GM10248 (cell line): ENCODE data around the gene IFI27L1.

Source experiments
- CTCF ChIA-PET: fragments of 300-600 bp; sonication (Branson Sonifier 250); formaldehyde crosslinking; extraction: SDS; loops from one replicate; lab custom pipeline; 2021; ENCODE audit warnings: antibody characterized with exemption; lab: Yijun Ruan, JAX
- POLR2A ChIA-PET: fragments of 350-650 bp; sonication (Branson Sonifier 250); formaldehyde crosslinking; extraction: SDS; loops from one replicate; lab custom pipeline; 2020; ENCODE audit warnings: antibody characterized with exemption; lab: Yijun Ruan, JAX
- DNase-seq: peaks from one replicate; pipeline ENCODE4 v3.0.0; 2012; ENCODE audit errors: extremely low spot score
- TF ChIP-seq, protein P1 (sequence below): IDR thresholded peaks from 2 replicates; pipeline ENCODE4 v1.5.1; 2012; ENCODE audit warnings: mild to moderate bottlenecking, low read depth; ENCODE audit errors: extremely low read depth, missing control alignments, control extremely low read depth

Gene IFI27L1

DNA sequence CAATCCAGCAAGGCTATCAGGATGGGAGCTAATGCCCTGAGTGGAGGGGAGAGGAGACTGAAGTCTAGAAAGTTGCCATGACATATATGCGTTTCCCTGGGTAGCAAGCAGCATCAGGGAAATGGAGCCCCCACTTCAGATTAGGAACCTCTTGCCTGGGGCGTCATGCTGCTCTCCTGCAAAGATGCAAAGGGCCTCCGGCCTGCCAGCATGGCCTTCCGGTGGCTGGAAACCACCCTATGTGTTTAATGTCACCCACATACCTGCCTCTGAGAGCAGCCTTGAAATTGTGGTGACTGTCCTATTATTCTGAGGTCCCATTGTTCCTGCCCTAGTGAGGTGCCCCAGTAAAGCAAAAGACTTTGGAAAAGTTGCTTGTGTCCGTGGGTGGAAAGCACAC, 58.3 kb downstream of the IFI27L1 start:
- CTCF ChIA-PET: interaction anchor here (1.0 to 8.8 kb wide), 6 partner anchors 9 to 104 kb away, joined by 3 to 182 read pairs (median 14); partner anchors contain the start of gene IFI27L2
- POLR2A ChIA-PET: no interaction called here
- DNase-seq: no peak
- TF ChIP-seq, protein P1, sequence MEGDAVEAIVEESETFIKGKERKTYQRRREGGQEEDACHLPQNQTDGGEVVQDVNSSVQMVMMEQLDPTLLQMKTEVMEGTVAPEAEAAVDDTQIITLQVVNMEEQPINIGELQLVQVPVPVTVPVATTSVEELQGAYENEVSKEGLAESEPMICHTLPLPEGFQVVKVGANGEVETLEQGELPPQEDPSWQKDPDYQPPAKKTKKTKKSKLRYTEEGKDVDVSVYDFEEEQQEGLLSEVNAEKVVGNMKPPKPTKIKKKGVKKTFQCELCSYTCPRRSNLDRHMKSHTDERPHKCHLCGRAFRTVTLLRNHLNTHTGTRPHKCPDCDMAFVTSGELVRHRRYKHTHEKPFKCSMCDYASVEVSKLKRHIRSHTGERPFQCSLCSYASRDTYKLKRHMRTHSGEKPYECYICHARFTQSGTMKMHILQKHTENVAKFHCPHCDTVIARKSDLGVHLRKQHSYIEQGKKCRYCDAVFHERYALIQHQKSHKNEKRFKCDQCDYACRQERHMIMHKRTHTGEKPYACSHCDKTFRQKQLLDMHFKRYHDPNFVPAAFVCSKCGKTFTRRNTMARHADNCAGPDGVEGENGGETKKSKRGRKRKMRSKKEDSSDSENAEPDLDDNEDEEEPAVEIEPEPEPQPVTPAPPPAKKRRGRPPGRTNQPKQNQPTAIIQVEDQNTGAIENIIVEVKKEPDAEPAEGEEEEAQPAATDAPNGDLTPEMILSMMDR: no peak

DNA sequence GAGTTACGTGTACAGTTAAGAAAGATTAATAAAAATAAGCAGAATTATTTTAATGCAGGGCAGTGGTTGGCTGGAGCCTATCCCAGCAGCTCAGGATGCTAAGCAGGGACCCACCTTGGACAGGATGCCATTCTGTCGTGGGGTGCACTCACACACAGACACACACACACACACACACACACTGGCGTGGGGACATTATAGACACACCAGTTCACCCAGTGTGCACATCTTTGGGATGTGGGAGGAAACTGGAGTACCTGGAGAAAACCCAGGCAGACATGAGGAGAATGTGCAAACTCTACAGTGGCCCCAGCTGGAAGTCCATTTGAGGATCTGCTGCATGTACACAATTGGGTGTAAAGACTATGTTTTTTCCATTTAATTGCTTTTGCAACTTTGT, 61.1 kb downstream of the IFI27L1 start:
- DNase-seq: no peak
- TF ChIP-seq, protein P1: no peak
- POLR2A ChIA-PET: no interaction called here
- CTCF ChIA-PET: interaction anchor here (1.0 to 8.8 kb wide), 13 partner anchors 9 to 202 kb away, joined by 3 to 182 read pairs (median 4); partner anchors contain the start of genes OTUB2 and PPP4R4

DNA sequence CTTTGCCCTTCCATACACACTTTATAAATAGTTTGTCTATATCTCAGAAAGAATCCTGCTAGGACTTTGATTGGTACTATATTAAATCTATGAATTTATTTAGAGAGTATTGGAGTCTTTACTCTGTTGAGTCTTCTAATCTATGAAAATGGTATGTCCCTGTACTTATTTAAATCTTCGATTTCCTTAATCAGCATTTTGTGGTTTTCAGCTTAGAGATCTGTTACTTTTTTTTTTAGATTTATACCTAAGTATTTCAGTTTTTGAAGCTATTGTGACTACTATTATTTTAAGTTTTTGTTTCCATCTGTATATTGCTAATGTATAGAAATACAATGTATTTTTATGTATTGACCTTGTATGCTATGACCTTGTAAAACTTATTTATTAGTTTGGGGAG, 61.7 kb downstream of the IFI27L1 start:
- TF ChIP-seq, protein P1: no peak
- CTCF ChIA-PET: interaction anchor here (1.0 to 8.8 kb wide), 13 partner anchors 10 to 488 kb away, joined by 3 to 182 read pairs (median 4); partner anchors contain the start of genes OTUB2 and PPP4R4
- POLR2A ChIA-PET: no interaction called here
- no peak for DNase-seq

DNA sequence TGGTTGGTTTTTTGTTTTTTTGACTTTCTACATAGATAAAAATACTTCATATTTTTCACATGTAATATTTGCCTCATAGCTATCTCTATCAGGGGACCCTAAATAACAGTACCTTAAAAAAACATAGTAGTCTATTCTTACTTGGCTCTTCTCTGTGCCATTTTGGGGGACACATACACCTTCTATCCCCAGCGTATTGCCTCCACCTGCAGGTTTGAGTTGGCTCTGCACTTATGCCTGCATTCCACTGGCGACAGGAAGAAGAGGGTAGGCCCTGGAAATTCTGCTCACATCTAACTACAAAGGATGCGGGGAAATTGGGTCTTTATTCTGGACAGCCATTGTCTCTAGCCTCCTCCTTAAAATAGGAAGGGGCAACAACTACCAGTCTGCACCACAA, 62.1 kb downstream of the IFI27L1 start:
- DNase-seq: no peak
- ChIA-PET CTCF (interaction anchor here (1.0 to 8.8 kb wide), 13 partner anchors 10 to 489 kb away, joined by 3 to 182 read pairs (median 4); partner anchors contain the start of genes OTUB2 and PPP4R4), POLR2A (no interaction called here)
- TF ChIP-seq, protein P1: peak; percentile 26

DNA sequence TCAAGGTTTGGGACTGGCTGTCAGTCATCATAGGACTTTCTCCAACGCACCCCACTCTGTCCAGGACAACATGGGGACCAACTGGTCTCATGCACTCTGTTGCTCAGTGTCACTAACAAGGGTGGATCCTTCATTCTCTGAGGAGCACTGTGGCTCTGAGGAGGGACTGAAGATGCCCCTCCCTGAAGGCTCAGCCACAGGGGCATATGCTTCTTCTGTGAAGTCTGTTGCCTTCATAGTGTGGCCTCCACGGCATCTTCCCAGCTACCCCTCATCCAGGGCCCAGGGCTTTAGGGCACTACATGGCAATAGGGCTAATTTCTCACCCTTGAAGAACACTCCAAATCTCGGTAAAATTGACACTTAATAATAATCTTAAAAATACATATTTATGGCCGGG, 62.6 kb downstream of the IFI27L1 start:
- TF ChIP-seq, protein P1: no peak
- no peak for DNase-seq
- ChIA-PET CTCF (interaction anchor here (1.2 to 8.8 kb wide), 6 partner anchors 10 to 489 kb away, joined by 3 to 182 read pairs (median 5); no protein-coding TSS in a partner anchor), POLR2A (no interaction called here)

DNA sequence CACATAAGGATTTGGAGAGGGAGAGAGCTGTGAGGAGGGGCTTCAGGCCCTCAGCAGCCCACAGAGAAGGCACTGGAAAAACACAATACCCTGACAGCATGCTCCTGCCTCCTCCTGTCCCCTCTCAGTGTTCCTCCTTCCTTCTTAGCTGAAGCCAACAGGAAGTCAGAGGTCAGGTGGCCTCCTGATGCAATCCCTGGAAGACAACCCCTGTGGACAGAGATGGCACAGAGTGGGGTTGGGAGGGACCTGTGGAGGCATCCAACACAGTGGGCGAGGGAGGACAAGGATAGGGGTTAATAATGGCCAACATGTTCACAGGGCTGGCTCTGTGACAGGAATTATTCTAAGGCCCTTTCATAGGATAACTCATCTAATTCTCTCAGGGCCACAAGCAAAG, 63.7 kb downstream of the IFI27L1 start:
- DNase-seq: no peak
- CTCF ChIA-PET: interaction anchor here (5.8 kb wide), 1 partner anchor 14 kb away, joined by 36 read pairs; no protein-coding TSS in a partner anchor
- POLR2A ChIA-PET: no interaction called here
- TF ChIP-seq, protein P1: no peak
